GM12878 (cell line): ENCODE results near the gene HS3ST3B1. TPM values are rescaled to one million over a fixed set of nuclear protein-coding genes. Genes with fewer than 3 reads are reported as not detected.

Experiments used
- ATAC-seq: fragments of 200-7000 bp; cut with Tn5 transposase; 3 replicates; pipeline ENCODE4 v1.9.1; 2020; ENCODE audit warnings: mild to moderate bottlenecking, moderate library complexity
- BruUV-seq: library from RNA; stranded (reverse); fragments of 400-500 nt; replicated peaks from 2 replicates; lab custom pipeline; 2021; lab: Mats Ljungman, UMichigan
- CTCF ChIA-PET: fragments of 300-600 bp; sonication (Branson Sonifier 250); formaldehyde crosslinking; extraction: SDS; loops from one replicate; lab custom pipeline; 2021; ENCODE audit warnings: inconsistent platforms; lab: Yijun Ruan, JAX
- POLR2A ChIA-PET: fragments of 350-600 bp; formaldehyde crosslinking; extraction: SDS; loops from one replicate; lab custom pipeline; 2021; ENCODE audit warnings: inconsistent platforms; lab: Charles Lee
- RAD21 ChIA-PET: fragments of 300-600 bp; sonication (Branson Sonifier 250); formaldehyde crosslinking; loops from one replicate; lab custom pipeline; 2023; ENCODE audit warnings: antibody characterized with exemption; ENCODE audit not compliant: unreplicated experiment; lab: Charles Lee
- SMC1A ChIA-PET: fragments of 300-600 bp; sonication (Branson Sonifier 250); formaldehyde crosslinking; loops from one replicate; lab custom pipeline; 2023; ENCODE audit not compliant: unreplicated experiment, uncharacterized antibody; lab: Charles Lee
- DNase-seq: peaks from one replicate; pipeline ENCODE4 v3.0.0-alpha.2; 2011; ENCODE audit warnings: low read depth, low spot score
- FAIRE-seq: peaks from 3 replicates; lab custom pipeline; 2011; peaks lifted over from hg19 to GRCh38; lab: Jason Lieb, UNC
- H2AFZ ChIP-seq: 2 replicates; pipeline ENCODE4 v1.6.0; 2011; ENCODE audit warnings: low read depth, low read length, control low read depth; ENCODE audit not compliant: control insufficient read depth
- H3K27ac ChIP-seq: 2 replicates; pipeline ENCODE4 v1.5.1; 2011; ENCODE audit warnings: control low read depth; ENCODE audit not compliant: control insufficient read depth, insufficient read depth
- H3K27me3 ChIP-seq, 2 experiments: replicated peaks in 1 of 2; 2 replicates each; pipeline versions ENCODE4 v1.6.0 to v1.6.1; 2011; ENCODE audit warnings: low read length in 1 of 2; ENCODE audit not compliant: control insufficient read depth in 2 of 2, insufficient read depth in 2 of 2
- H3K36me3 ChIP-seq, 2 experiments: 2 replicates each; pipeline ENCODE4 v1.5.1; 2011; ENCODE audit warnings: low read length in 1 of 2; ENCODE audit not compliant: control insufficient read depth in 2 of 2, insufficient read depth in 2 of 2
- H3K4me1 ChIP-seq: 2 replicates; pipeline ENCODE4 v1.6.1; 2011; ENCODE audit warnings: mild to moderate bottlenecking, low read length, moderate library complexity, mixed read lengths; ENCODE audit not compliant: control insufficient read depth, insufficient read depth
- H3K4me2 ChIP-seq: 2 replicates; pipeline ENCODE4 v1.6.0; 2011; ENCODE audit warnings: control low read depth; ENCODE audit not compliant: control insufficient read depth, insufficient read depth
- H3K4me3 ChIP-seq: fragments of 200-600 bp; sonication (generic); 2 replicates; pipeline ENCODE4 v1.5.1; 2016
- H3K79me2 ChIP-seq: 2 replicates; pipeline ENCODE4 v1.6.0; 2011; ENCODE audit warnings: low read length; ENCODE audit not compliant: control insufficient read depth, insufficient read depth
- H3K9ac ChIP-seq: 2 replicates; pipeline ENCODE4 v1.8.0; 2011; ENCODE audit warnings: low read length, control low read depth, mixed read lengths; ENCODE audit not compliant: control insufficient read depth, insufficient read depth
- H3K9me3 ChIP-seq: replicated peaks from 3 replicates; pipeline ENCODE4 v1.5.1; 2011; ENCODE audit warnings: mild to moderate bottlenecking, low read length; ENCODE audit not compliant: control insufficient read depth, insufficient read depth
- H4K20me1 ChIP-seq: 2 replicates; pipeline ENCODE4 v1.6.0; 2011; ENCODE audit not compliant: control insufficient read depth, insufficient read depth
- CHD4 ChIP-seq: fragments of 200-600 bp; sonication (generic); IDR thresholded peaks from 2 replicates; pipeline ENCODE4 v1.6.1; 2016; ENCODE audit warnings: mild to moderate bottlenecking
- NFYA ChIP-seq: IDR thresholded peaks from 2 replicates; pipeline ENCODE4 v1.6.1; 2011; ENCODE audit warnings: low read depth, mild to moderate bottlenecking, low read length, improper control_type of control experiment, borderline replicate concordance
- SMC3 ChIP-seq: IDR thresholded peaks from 2 replicates; pipeline ENCODE4 v1.6.1; 2011; ENCODE audit warnings: low read length, improper control_type of control experiment, borderline replicate concordance
- SUPT20H ChIP-seq: IDR thresholded peaks from 2 replicates; pipeline ENCODE4 v1.6.1; 2011; ENCODE audit warnings: low read depth, mild to moderate bottlenecking, low read length, moderate library complexity, borderline replicate concordance; ENCODE audit not compliant: control insufficient read depth
- ZNF24 ChIP-seq: fragments of 450-650 bp; IDR thresholded peaks from 2 replicates; pipeline ENCODE4 v1.6.1; 2017; ENCODE audit warnings: antibody characterized with exemption, mild to moderate bottlenecking
- ZNF622 ChIP-seq: fragments of 450-650 bp; IDR thresholded peaks from 2 replicates; pipeline ENCODE4 v1.6.1; 2017; ENCODE audit warnings: mild to moderate bottlenecking, inconsistent platforms
- WGBS: methylation state at CpG from one replicate; pipeline ENCODE4 v1.1.6; 2016; ENCODE audit warnings: low lambda C conversion rate; ENCODE audit not compliant: insufficient replicate concordance, insufficient coverage; ENCODE audit errors: missing lambda C conversion rate; 5-methylcytosine and 5-hydroxymethylcytosine counted together
- in situ Hi-C: fragments of 300-500 bp; cut with MboI; formaldehyde crosslinking; loops from 9 replicates; pipeline ENCODE4 v1.14.3; 2018; ENCODE audit warnings: mixed read lengths
- intact Hi-C: fragments of 100-400 bp; cut with micrococcal nuclease; formaldehyde crosslinking; loops from one replicate; pipeline ENCODE4 v1.14.2; 2022; ENCODE audit not compliant: unreplicated experiment
- polyA plus RNA-seq, 11 experiments: library from polyadenylated mRNA; depleted of rRNA in 4 of 11; unstranded in 6 of 11; stranded (reverse) in 5 of 11; fragments of >200 nt; fragmentation: Nextera tagmentation in 4 of 11; fragmentation: Illumina TruSeq in 1 of 11; extraction: Ambion mirVana in 4 of 11; extraction: Trizol in 1 of 11; gene quantifications; 1 replicate in 1 of 11; 2 replicates in 10 of 11; pipeline versions ENCODE4 v1.2.1 to v1.2.3, GENCODE V29; 2011 to 2016; ENCODE audit warnings: inconsistent platforms in 2 of 11, missing spikeins in 2 of 11, low read depth in 1 of 11
- total RNA-seq, 4 experiments: library from RNA; depleted of rRNA in 3 of 4; stranded (reverse); fragments of >200 nt in 3 of 4; fragmentation: Illumina TruSeq in 1 of 4; extraction: Trizol in 1 of 4; gene quantifications; 2 replicates each; pipeline versions ENCODE4 v1.2.1 to v1.2.3, GENCODE V29; 2013 to 2021

HS3ST3B1 gene
- total and polyA plus RNA-seq, 10 of the 15 experiments (the other 5 are each of a cell fraction or from before 2014, with no cell fraction given): 0.03 to 0.14 (median 0.06) TPM; not detected in 3

- TF ChIP-seq CHD4: no peak
- no peak for TF ChIP-seq NFYA
- TF ChIP-seq ZNF622: no peak
- TF ChIP-seq SMC3: no peak
Measured at GRCh38 chr17:14298221-14298946, 2.5 kb upstream of the HS3ST3B1 start (continued).

- intact Hi-C loops: no loop called here
- Histone ChIP-seq H3K4me3 (no peak overlapping the region), H3K27me3 (peaks cover 7 to 34% of the 10 kb centered on the region in 2 experiments), H3K79me2 (no peaks in the 10 kb centered on the region), H3K9ac (no peak overlapping the region)
- WGBS: 48% methylated on average over 8 of the region's 8 CpGs
- CTCF ChIA-PET: no interaction called here
- no peak for FAIRE-seq
- in situ Hi-C loops: loop anchor here (25.0 kb wide), 1 partner anchor 962 kb away; no protein-coding TSS in a partner anchor
- TF ChIP-seq ZNF24: no peak
- no peak for TF ChIP-seq SUPT20H
- TF ChIP-seq, all 136 proteins: peak for 0
- Histone ChIP-seq H3K27ac (no peak overlapping the region), H2AFZ (no peak overlapping the region), H3K9me3 (peaks cover 3% of the 10 kb centered on the region; the same call in 1 of the 3 replicates), H3K4me2 (no peak overlapping the region), H4K20me1 (no peaks in the 10 kb centered on the region), H3K36me3 (no peaks in the 10 kb centered on the region), H3K4me1 (no peaks in the 10 kb centered on the region; the same call in 1 of the 2 replicates)
- POLR2A ChIA-PET: no interaction called here
- SMC1A ChIA-PET: no interaction called here
- BruUV-seq: no TSS peak
- ATAC-seq (no peak), DNase-seq (no peak)
- RAD21 ChIA-PET: no interaction called here
Measured at GRCh38 chr17:14298947-14299279, 2.0 kb upstream of the HS3ST3B1 start.
